OCI-M1 (cell line): ENCODE measurements around the gene KRTAP3-2.
"Not testable (repeated sequence)": the region's sequence is repeated elsewhere in the genome, so short reads cannot be mapped to it uniquely, and the experiment has no call there.

Experiments
- DNase-seq: peaks from one replicate; lab custom pipeline; 2025; lab: John Stamatoyannopoulos, UW

Gene KRTAP3-2

GRCh38 chr17:40999563-40999962 lies at the start of gene KRTAP3-2:
Gene KRTAP3-2, minus strand, starts transcription at chr17:40999906. Its CDS starts 53 bp downstream, at chr17:40999853.
- not testable (repeated sequence) for DNase-seq

GRCh38 chr17:41049110-41049509 lies 49.4 kb upstream of the KRTAP3-2 start:
- no peak for DNase-seq

- DNase-seq, result no peak
Observed at GRCh38 chr17:41048441-41048840, 48.7 kb upstream of the KRTAP3-2 start.

- not testable (repeated sequence) for DNase-seq
Observed at GRCh38 chr17:41046735-41047465, 47.2 kb upstream of the KRTAP3-2 start, which contains the start of gene KRTAP2-1. Gene KRTAP2-1, minus strand, starts transcription at chr17:41047316. Its CDS starts 49 bp downstream, at chr17:41047267.

GRCh38 chr17:41042953-41043352 lies 43.2 kb upstream of the KRTAP3-2 start:
- no peak for DNase-seq

GRCh38 chr17:41040783-41041571 lies 41.3 kb upstream of the KRTAP3-2 start, which contains the start of gene KRTAP1-1:
Gene KRTAP1-1, minus strand, starts transcription at chr17:41041450. Its CDS starts 53 bp downstream, at chr17:41041397.
- DNase-seq, result not testable (repeated sequence)

GRCh38 chr17:41037853-41038350 lies 38.2 kb upstream of the KRTAP3-2 start:
- DNase-seq, result no peak

- not testable (repeated sequence) for DNase-seq
Observed at GRCh38 chr17:41034346-41034935, 34.7 kb upstream of the KRTAP3-2 start, which contains the start of gene KRTAP1-3. Gene KRTAP1-3, minus strand, starts transcription at chr17:41034874. Its CDS starts 53 bp downstream, at chr17:41034821.

GRCh38 chr17:41029633-41030245 lies 30.0 kb upstream of the KRTAP3-2 start, which contains the start of gene KRTAP1-4:
Gene KRTAP1-4, minus strand, starts transcription at chr17:41030195. Its CDS starts 117 bp downstream, at chr17:41030078.
- no peak for DNase-seq

- no peak for DNase-seq
Observed at GRCh38 chr17:41026715-41027471, 27.2 kb upstream of the KRTAP3-2 start, which contains the start of gene KRTAP1-5. Gene KRTAP1-5, minus strand, starts transcription at chr17:41027208. Its CDS starts 53 bp downstream, at chr17:41027155.

- DNase-seq, result no peak
Observed at GRCh38 chr17:41024697-41025096, 25.0 kb upstream of the KRTAP3-2 start.

- DNase-seq, result no peak
Observed at GRCh38 chr17:41020336-41020735, 20.6 kb upstream of the KRTAP3-2 start.

GRCh38 chr17:41019415-41019814 lies 19.7 kb upstream of the KRTAP3-2 start:
- no peak for DNase-seq

- DNase-seq, result no peak
Observed at GRCh38 chr17:41018541-41018940, 18.8 kb upstream of the KRTAP3-2 start.

GRCh38 chr17:41016578-41017215 lies 17.0 kb upstream of the KRTAP3-2 start:
- DNase-seq, result no peak

- DNase-seq, result no peak
Observed at GRCh38 chr17:41015454-41015853, 15.7 kb upstream of the KRTAP3-2 start.

- peak; percentile 14 for DNase-seq
Observed at GRCh38 chr17:41013606-41014005, 13.9 kb upstream of the KRTAP3-2 start.

- no peak for DNase-seq
Observed at GRCh38 chr17:41013181-41013580, 13.5 kb upstream of the KRTAP3-2 start.

GRCh38 chr17:41012326-41013120 lies 12.8 kb upstream of the KRTAP3-2 start:
- no peak for DNase-seq
